Heart left ventricle (tissue), 16 donors: Measurements from ENCODE around the gene TNNC1. TPM values are rescaled to one million over a fixed set of nuclear protein-coding genes. Genes with fewer than 3 reads are reported as not detected.

Source experiments
- ATAC-seq, 4 donors: fragments of 200-7000 bp; cut with Tn5 transposase; one replicate each; pipeline ENCODE4 v1.9.1; 2020 to 2022; ENCODE audit warnings: moderate library complexity in 4 of 4, mild to moderate bottlenecking in 3 of 4, moderate number of reproducible peaks in 1 of 4
- DNase-seq, 5 donors: peaks; one replicate each; pipeline ENCODE4 v3.0.0-alpha.2; 2020
- H3K27ac ChIP-seq, 12 donors: fragments of 200-600 bp; sonication (generic) in 4 of 12; one replicate each; pipeline versions ENCODE4 v1.5.0 to v1.8.0; 2016 to 2022; ENCODE audit warnings: mild to moderate bottlenecking in 2 of 12
- H3K27me3 ChIP-seq, 9 donors: fragments of 200-600 bp; sonication (generic) in 2 of 9; one replicate each; pipeline versions ENCODE4 v1.5.1 to v1.8.0; 2016 to 2022; ENCODE audit warnings: mild to moderate bottlenecking in 3 of 9
- H3K36me3 ChIP-seq, 9 donors: fragments of 200-600 bp; sonication (generic) in 2 of 9; one replicate each; pipeline versions ENCODE4 v1.5.0 to v1.8.0; 2018 to 2022; ENCODE audit warnings: mild to moderate bottlenecking in 2 of 9
- H3K4me1 ChIP-seq, 12 donors: fragments of 200-600 bp; sonication (generic) in 4 of 12; one replicate each; pipeline versions ENCODE4 v1.5.0 to v1.8.0; 2016 to 2022; ENCODE audit warnings: mild to moderate bottlenecking in 3 of 12
- H3K4me3 ChIP-seq, 12 donors: fragments of 200-600 bp; sonication (generic) in 4 of 12; one replicate each; pipeline versions ENCODE4 v1.5.0 to v1.8.0; 2017 to 2022; ENCODE audit warnings: mild to moderate bottlenecking in 9 of 12, moderate library complexity in 4 of 12
- H3K9me3 ChIP-seq, 12 donors: fragments of 200-600 bp; sonication (generic) in 4 of 12; one replicate each; pipeline versions ENCODE4 v1.5.0 to v1.8.0; 2016 to 2022; ENCODE audit warnings: mild to moderate bottlenecking in 1 of 12
- POLR2A ChIP-seq, 2 donors: fragments of 450-650 bp; IDR thresholded peaks; one replicate each; pipeline ENCODE4 v1.6.1; 2017; ENCODE audit warnings: antibody characterized with exemption in 2 of 2, mild to moderate bottlenecking in 2 of 2, moderate library complexity in 2 of 2
- WGBS, 4 donors: extraction: QIAGEN DNeasy Blood & Tissue Kit in 2 of 4; methylation state at CpG; one replicate each; pipeline versions ENCODE4 v1.1.5 to v1.1.7; 2013 to 2018; 5-methylcytosine and 5-hydroxymethylcytosine counted together
- intact Hi-C, 10 donors: fragments of 100-400 bp; cut with DNase I; formaldehyde crosslinking; loops; one replicate each; pipeline versions ENCODE4 v1.11.1 to v1.14.2; 2022
- polyA plus RNA-seq, 2 donors: library from polyadenylated mRNA; stranded (reverse); fragments of 200-250 nt; gene quantifications; one replicate each; pipeline ENCODE4 v1.2.3, GENCODE V29; 2013
- total RNA-seq, 9 donors: library from RNA; depleted of rRNA in 2 of 9; stranded (reverse); fragments of >200 nt in 2 of 9; fragmentation: NEBNext Ultra II Directional in 3 of 9; extraction: Animal tissue kit (Norgen Biotek cat#: 25700) in 3 of 9; gene quantifications; one replicate each; pipeline versions ENCODE4 v1.1.0 to v1.2.4, GENCODE V29; 2016 to 2023
- TF ChIP-seq, protein P1 (sequence below), 12 donors: fragments of 200-600 bp; sonication (generic) in 4 of 12; IDR thresholded peaks; one replicate each; pipeline versions ENCODE4 v1.5.0 to v1.8.0; 2018 to 2022; ENCODE audit warnings: antibody characterized with exemption in 12 of 12, mild to moderate bottlenecking in 5 of 12
- donor health status: ischemic (EF 13 %, LVEDD 7.1; RV severe dilation, severe dysfunction).
- donor health status: healthy with polysubstance abuse.
- donor health status: DM: no; HTN: yes; CAD: no.
- donor health status: DM: no; HTN: no; CAD: no.
- donor health status: ischemic (EF 25% LVEDD 6.9; RV normal size, moderate dysfunction).
- donor health status: ischemic (EF 25% LVEDD 5.7; RV mildly dilated, moderate dysfunction).
- donor health status: healthy.
- donor health status: DM: yes; HTN: yes; CAD: no.
- donor health status: ischemic (EF 35%, LVEDD 5.7; RV mildly dilated, moderate dysfunction).
- donor health status: nonischemic (EF 11% LVEDD 7.7; RV severe dilation, severe dysfunction).
- donor health status: DM: yes; HTN: yes; CAD: no.
- donor health status: PGD.
- donor health status: ischemic (EF 29% LVEDD 5.4; RV normal size, mild dysfunction).
- donor health status: nonischemic (EF 23%, LVEDD 6.1; RV moderate dilation, normal function).

TNNC1 gene
- total and polyA plus RNA-seq, 11 donors = 4,301 to 20,003 (median 8,364) TPM

DNA sequence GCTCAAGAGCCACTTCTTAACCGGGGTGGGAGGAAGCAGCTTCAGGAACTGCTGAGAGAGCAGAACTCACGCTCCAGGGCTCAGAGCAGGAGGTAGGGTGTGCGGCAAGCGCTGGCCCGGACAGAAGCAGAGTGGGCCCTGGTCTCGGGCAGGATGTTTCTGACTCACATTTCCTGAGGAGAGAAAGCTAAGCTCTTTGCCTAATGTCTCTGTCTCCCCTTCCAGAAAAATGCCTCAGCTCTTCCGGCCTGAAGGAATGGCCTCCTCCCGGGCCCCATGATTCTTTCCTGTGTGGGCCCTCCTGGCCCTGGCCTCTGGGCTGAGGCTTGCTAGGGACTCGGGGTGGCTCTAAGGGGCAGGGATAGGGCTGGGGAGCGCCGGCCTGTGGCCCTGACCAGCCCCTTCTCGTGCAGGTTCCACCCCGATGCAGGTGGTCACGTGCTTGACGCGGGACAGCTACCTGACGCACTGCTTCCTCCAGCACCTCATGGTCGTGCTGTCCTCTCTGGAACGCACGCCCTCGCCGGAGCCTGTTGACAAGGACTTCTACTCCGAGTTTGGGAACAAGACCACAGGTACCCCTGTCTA lies 37.2 kb upstream of the TNNC1 start:
- WGBS, 4 donors = 59 to 67% (median 63%) methylated on average over 15 to 23 of the region's 23 CpGs
- H3K4me1 ChIP-seq = peaks cover 3 to 71% (median 36%) of the 10 kb centered on the region in 12 donors
- H3K4me3 ChIP-seq = peak overlapping the region in 1 of 12 donors; percentile 2
- H3K9me3 ChIP-seq = no peaks in the 10 kb centered on the region
- ATAC-seq = peak; percentile 27 to 78 (median 53)
- peak; percentile 63 to 80 (median 65) for DNase-seq
- TF ChIP-seq, protein P1, sequence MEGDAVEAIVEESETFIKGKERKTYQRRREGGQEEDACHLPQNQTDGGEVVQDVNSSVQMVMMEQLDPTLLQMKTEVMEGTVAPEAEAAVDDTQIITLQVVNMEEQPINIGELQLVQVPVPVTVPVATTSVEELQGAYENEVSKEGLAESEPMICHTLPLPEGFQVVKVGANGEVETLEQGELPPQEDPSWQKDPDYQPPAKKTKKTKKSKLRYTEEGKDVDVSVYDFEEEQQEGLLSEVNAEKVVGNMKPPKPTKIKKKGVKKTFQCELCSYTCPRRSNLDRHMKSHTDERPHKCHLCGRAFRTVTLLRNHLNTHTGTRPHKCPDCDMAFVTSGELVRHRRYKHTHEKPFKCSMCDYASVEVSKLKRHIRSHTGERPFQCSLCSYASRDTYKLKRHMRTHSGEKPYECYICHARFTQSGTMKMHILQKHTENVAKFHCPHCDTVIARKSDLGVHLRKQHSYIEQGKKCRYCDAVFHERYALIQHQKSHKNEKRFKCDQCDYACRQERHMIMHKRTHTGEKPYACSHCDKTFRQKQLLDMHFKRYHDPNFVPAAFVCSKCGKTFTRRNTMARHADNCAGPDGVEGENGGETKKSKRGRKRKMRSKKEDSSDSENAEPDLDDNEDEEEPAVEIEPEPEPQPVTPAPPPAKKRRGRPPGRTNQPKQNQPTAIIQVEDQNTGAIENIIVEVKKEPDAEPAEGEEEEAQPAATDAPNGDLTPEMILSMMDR (IDR thresholded peaks at IDR 0.05) = no peak
- TF ChIP-seq POLR2A (IDR thresholded peaks at IDR 0.05) = no peak
- peak overlapping the region; percentile 31 to 87 (median 75) for H3K27ac ChIP-seq
- intact Hi-C loops = loop anchor here in 2 of 10 donors (2.0 to 5.0 kb wide), 2 partner anchors 36 to 40 kb away; no protein-coding TSS in a partner anchor
- H3K27me3 ChIP-seq = no peaks in the 10 kb centered on the region
- peaks cover 0 to 77% (median 71%) of the 10 kb centered on the region in 9 donors for H3K36me3 ChIP-seq

- H3K4me3 ChIP-seq = no peak overlapping the region
- DNase-seq = peak in 1 of 5 donors; percentile 62
- intact Hi-C loops = loop anchor here in 2 of 10 donors (2.0 to 5.0 kb wide), 2 partner anchors 37 to 41 kb away; no protein-coding TSS in a partner anchor
- TF ChIP-seq POLR2A (IDR thresholded peaks at IDR 0.05) = no peak
- TF ChIP-seq, protein P1 (IDR thresholded peaks at IDR 0.05) = no peak
- H3K27me3 ChIP-seq = no peaks in the 10 kb centered on the region
- peaks cover 0 to 84% (median 76%) of the 10 kb centered on the region in 9 donors for H3K36me3 ChIP-seq
- peak overlapping the region; percentile 30 to 87 (median 72) for H3K27ac ChIP-seq
- no peak for ATAC-seq
- no peaks in the 10 kb centered on the region for H3K9me3 ChIP-seq
- peaks cover 3 to 67% (median 36%) of the 10 kb centered on the region in 12 donors for H3K4me1 ChIP-seq
- 65 to 87% (median 71%) methylated on average over 18 to 22 of the region's 22 CpGs for WGBS, 4 donors
Observed at GRCh38 chr3:52490035-52490938, 36.4 kb upstream of the TNNC1 start.

DNA sequence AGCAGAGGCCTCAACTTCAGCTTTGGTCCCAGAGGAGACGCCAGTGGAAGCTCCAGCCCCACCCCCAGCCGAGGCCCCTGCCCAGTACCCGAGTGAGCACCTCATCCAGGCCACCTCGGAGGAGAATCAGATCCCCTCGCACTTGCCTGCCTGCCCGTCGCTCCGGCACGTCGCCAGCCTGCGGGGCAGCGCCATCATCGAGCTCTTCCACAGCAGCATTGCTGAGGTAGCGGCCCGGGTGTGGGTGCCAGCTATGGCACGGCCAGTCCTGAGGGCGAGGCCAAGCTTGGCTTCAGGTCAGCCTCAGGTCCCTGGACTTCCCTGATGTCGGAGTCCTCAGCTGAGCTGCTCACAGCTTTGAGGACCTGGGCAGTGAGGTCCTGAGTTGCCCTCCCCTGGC lies 35.6 kb upstream of the TNNC1 start:
- ATAC-seq (no peak), DNase-seq (peak in 1 of 5 donors; percentile 61)
- WGBS, 4 donors = 88 to 100% (median 95%) methylated on average over 3 to 18 of the region's 18 CpGs

More for the DNA sequence above, 35.6 kb upstream of the TNNC1 start:
- no peak for TF ChIP-seq POLR2A (IDR thresholded peaks at IDR 0.05)
- TF ChIP-seq, protein P1 (IDR thresholded peaks at IDR 0.05) = no peak
- intact Hi-C loops = loop anchor here in 1 of 10 donors (5.0 kb wide), 1 partner anchor 38 kb away; no protein-coding TSS in a partner anchor
- Histone ChIP-seq H3K27ac (peak overlapping the region in 6 of 12 donors; percentile 65 to 87 (median 80)), H3K27me3 (no peaks in the 10 kb centered on the region), H3K4me3 (no peak overlapping the region), H3K36me3 (peaks cover 0 to 89% (median 76%) of the 10 kb centered on the region in 9 donors), H3K9me3 (no peaks in the 10 kb centered on the region), H3K4me1 (peaks cover 6 to 67% (median 38%) of the 10 kb centered on the region in 12 donors)
